Brain microvascular endothelial cell (primary cell): ENCODE results near the gene HCK.

Experiments
- DNase-seq: peaks from one replicate; pipeline ENCODE4 v3.0.0-alpha.2; 2020
- H3K27ac ChIP-seq: fragments of 250-450 bp; sonication (Bioruptor Pico); 2 replicates; pipeline ENCODE4 v1.5.1; 2020; ENCODE audit warnings: mild to moderate bottlenecking, moderate library complexity
- H3K27me3 ChIP-seq: fragments of 250-450 bp; sonication (Bioruptor Pico); replicated peaks from 2 replicates; pipeline ENCODE4 v1.5.1; 2020; ENCODE audit warnings: mild to moderate bottlenecking
- H3K36me3 ChIP-seq: fragments of 250-450 bp; sonication (Bioruptor Pico); replicated peaks from 2 replicates; pipeline ENCODE4 v1.5.1; 2020; ENCODE audit warnings: mild to moderate bottlenecking
- H3K4me3 ChIP-seq: 2 replicates; pipeline ENCODE4 v1.5.1; 2011; ENCODE audit warnings: low read depth, mild to moderate bottlenecking, control low read depth, low read length, moderate library complexity
- in situ Hi-C: cut with HindIII; loops from 2 replicates; pipeline ENCODE4 v1.10.0; 2017; ENCODE audit warnings: low sequenced_read_pairs, low pct_ligation_motif_present
- TF ChIP-seq, protein P1 (sequence below): IDR thresholded peaks from 2 replicates; pipeline ENCODE4 v1.5.1; 2011; ENCODE audit warnings: low read depth, mild to moderate bottlenecking, moderate library complexity, low read length, control low read depth, inconsistent platforms; ENCODE audit errors: missing control alignments

Gene HCK

DNA sequence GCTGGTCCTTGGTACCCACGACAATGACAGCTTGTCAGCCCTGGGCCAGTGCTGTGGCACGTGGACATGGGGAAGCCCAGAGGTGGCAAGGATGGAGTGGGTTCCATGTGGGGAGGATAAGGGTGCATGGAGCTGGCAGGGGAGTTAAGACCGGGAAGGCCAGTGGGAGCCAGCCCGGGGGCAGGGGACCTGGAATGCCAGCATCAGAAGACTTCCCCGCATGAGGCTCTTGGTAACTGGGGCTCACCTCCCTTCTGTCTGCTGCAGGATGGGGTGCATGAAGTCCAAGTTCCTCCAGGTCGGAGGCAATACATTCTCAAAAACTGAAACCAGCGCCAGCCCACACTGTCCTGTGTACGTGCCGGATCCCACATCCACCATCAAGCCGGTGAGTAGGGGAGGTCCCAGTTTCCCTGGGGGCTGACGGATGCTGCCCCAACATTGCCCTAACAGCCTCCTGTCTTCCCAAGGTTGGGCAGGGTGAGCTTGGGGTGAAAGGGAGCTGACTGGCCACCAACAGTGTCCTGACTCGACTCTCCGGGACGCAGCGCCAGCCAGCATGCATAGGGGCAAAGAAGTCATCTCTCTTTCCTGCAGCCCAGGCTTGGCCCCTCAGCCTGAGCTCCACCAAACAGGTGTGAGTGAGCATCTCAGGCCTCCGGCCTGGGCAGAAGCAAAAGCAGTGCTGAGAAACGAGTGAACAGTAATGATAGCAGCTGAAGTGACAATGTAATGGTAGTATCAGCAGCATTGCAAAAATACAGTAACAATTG lies 19.5 kb downstream of the HCK start:
- Histone ChIP-seq H3K36me3 (no peaks in the 10 kb centered on the region), H3K27ac (no peak overlapping the region), H3K27me3 (no peaks in the 10 kb centered on the region), H3K4me3 (no peak overlapping the region)
- in situ Hi-C loops, result no loop called here
- TF ChIP-seq, protein P1, sequence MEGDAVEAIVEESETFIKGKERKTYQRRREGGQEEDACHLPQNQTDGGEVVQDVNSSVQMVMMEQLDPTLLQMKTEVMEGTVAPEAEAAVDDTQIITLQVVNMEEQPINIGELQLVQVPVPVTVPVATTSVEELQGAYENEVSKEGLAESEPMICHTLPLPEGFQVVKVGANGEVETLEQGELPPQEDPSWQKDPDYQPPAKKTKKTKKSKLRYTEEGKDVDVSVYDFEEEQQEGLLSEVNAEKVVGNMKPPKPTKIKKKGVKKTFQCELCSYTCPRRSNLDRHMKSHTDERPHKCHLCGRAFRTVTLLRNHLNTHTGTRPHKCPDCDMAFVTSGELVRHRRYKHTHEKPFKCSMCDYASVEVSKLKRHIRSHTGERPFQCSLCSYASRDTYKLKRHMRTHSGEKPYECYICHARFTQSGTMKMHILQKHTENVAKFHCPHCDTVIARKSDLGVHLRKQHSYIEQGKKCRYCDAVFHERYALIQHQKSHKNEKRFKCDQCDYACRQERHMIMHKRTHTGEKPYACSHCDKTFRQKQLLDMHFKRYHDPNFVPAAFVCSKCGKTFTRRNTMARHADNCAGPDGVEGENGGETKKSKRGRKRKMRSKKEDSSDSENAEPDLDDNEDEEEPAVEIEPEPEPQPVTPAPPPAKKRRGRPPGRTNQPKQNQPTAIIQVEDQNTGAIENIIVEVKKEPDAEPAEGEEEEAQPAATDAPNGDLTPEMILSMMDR, result no peak
- no peak for DNase-seq

DNA sequence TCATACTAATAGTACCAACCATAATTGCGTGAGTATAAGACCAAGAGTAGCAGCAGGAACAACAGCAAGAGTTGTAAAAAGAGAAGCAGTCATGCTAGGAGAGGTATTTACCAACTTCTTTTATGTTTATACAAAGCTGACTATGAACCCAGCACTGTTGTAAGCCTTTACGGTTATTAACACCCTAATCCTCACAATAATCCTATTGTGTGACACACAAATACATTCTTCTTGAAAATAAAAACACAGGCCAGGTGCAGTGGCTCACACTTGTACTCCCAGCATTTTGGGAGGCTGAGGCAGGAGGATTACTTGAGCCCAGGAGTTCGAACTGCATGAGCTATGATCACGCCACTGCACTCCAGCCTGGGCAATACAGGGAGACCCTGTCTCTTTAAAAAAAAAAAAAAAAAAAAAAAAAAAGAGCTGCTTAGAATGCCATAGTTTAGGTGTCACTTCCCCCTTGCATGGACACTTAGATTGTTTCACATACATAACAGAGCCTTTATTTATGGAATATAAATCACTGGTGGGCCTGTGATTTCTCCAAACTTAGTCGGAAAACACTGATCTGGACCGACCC lies 20.2 kb downstream of the HCK start:
- Histone ChIP-seq H3K27me3 (no peaks in the 10 kb centered on the region), H3K27ac (no peak overlapping the region), H3K36me3 (no peaks in the 10 kb centered on the region), H3K4me3 (no peak overlapping the region)
- TF ChIP-seq, protein P1, result no peak
- in situ Hi-C loops, result no loop called here
- no peak for DNase-seq

DNA sequence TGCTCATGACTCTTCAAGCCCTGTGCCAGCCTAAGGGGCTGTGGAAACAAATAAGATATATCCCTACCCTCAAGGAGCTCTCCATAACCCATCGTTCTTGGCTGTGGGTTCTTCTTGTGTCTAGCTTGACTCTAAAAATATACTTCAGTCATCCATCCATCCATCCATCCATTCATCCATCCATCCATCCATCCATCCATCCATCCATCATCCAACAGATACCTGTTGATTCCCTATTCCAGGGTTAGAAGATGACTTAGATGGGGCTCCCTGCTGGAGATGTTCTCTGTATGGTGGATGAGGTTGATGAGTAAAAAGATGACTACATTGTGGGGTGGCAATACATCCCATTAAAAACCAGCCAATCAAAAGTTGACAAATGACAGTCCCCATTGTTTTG lies 23.5 kb downstream of the HCK start:
- H3K27me3 ChIP-seq, result no peaks in the 10 kb centered on the region
- H3K36me3 ChIP-seq, result no peaks in the 10 kb centered on the region
- in situ Hi-C loops, result no loop called here
- TF ChIP-seq, protein P1, result no peak
- H3K4me3 ChIP-seq, result no peak overlapping the region
- DNase-seq, result no peak
- H3K27ac ChIP-seq, result no peak overlapping the region

DNA sequence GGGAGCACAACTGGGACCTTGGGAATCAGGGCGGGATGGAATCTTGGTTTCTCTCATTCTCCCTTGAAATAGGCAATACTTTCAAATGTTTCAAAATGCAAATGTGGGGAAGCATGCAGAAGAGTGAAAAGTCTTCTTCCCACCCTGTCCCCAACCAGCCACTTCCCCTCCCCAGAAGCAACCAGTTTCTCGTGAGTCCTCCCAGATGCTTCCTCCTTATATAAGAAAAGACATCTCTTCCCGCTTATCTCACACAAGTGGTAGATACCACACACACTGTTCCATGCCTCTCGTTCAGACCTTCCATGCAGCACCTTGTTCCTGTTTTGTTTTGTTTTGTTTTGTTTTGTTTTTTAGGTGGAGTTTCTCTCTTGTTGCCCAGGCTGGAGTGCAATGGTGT lies 25.1 kb downstream of the HCK start:
- Histone ChIP-seq H3K36me3 (no peaks in the 10 kb centered on the region), H3K27me3 (no peaks in the 10 kb centered on the region), H3K27ac (no peak overlapping the region), H3K4me3 (no peak overlapping the region)
- in situ Hi-C loops, result no loop called here
- DNase-seq, result no peak
- TF ChIP-seq, protein P1, result no peak

DNA sequence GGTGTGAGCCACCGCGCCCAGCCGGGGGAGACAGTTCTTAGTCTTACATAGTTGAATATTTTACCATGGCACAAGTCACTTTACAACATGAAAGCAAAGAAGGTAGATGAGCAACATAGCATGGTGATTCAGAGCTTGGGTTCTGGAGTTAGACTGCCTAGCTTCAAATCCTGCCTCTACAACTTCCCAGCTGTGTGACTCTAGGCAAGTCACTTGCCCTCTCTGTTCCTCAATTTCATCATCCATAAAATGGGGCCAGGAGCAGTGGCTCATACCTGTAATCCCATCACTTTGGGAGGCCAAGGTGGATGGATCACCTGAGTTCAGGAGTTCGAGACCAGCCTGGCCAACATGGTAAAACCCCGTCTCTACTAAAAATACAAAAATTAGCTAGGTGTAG lies 26.3 kb downstream of the HCK start:
- Histone ChIP-seq H3K27ac (no peak overlapping the region), H3K4me3 (no peak overlapping the region), H3K27me3 (peaks cover under 1% of the 10 kb centered on the region), H3K36me3 (no peaks in the 10 kb centered on the region)
- in situ Hi-C loops, result no loop called here
- TF ChIP-seq, protein P1, result no peak
- DNase-seq, result no peak

DNA sequence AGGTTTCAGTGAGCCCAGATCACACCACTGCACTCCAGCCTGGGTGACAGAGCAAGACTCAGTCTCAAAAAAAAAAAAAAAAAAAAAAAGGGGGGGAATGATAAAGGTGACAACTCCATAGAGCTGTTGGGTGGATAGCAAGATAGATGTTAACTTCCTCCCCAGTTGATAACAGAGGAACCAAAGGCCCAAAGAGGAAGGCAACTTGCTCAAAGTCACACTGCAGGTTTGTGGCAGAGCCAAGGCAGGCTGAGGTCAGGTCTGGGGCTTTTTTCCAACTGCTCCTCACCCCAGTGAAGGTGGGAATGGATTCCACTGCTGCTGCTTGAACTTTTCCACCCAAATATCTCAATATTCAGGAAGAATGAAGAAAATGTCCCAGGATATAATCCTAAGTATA lies 26.7 kb downstream of the HCK start:
- DNase-seq, result no peak

More for the DNA sequence above, 26.7 kb downstream of the HCK start:
- Histone ChIP-seq H3K36me3 (no peaks in the 10 kb centered on the region), H3K27me3 (peaks cover 3% of the 10 kb centered on the region), H3K27ac (no peak overlapping the region), H3K4me3 (no peak overlapping the region)
- TF ChIP-seq, protein P1, result no peak
- in situ Hi-C loops, result no loop called here
